ENCODE results near the gene L3MBTL3. TPM values are rescaled to one million over a fixed set of nuclear protein-coding genes. Genes with fewer than 3 reads are reported as not detected.

Gene L3MBTL3
- total RNA-seq, 1 experiment from 2014 or later, result 4.7 TPM

DNA sequence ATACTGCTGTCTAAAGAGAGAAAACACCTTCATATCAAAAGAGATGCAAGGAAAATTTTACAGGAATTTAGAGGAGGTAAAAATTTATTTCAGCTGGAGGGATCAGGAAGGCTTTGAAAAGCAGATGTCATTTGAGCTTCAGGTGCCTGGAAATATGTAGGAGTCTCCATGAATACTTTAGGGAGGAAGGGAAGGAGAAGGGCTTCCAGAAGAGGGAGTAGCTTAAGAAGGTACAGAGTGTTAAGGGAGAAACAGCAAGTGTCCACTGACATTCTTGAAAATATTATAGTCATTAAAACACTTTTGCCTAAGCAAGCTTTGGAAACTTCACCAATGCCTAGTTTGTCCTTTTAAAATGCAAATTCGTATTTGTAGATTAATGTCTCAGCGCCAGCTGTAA lies 27.2 kb downstream of the L3MBTL3 start:
- H4K8ac ChIP-seq (replicated peaks; ENCODE audit: insufficient read length, low read depth, low read length), result no peak overlapping the region
- no peak overlapping the region for H2AK5ac ChIP-seq (ENCODE audit: insufficient read length, low read length)
- H3K79me2 ChIP-seq (ENCODE audit: insufficient read depth, low read length), result no peaks in the 10 kb centered on the region
- H3T11ph ChIP-seq (ENCODE audit: low read length), result no peak overlapping the region
- no peaks in the 10 kb centered on the region for H4K20me1 ChIP-seq (ENCODE audit: control insufficient read depth, insufficient read depth, insufficient read length)
- no peak overlapping the region for H2BK15ac ChIP-seq (ENCODE audit: low read depth, low read length)
- no peak overlapping the region for H2BK12ac ChIP-seq (ENCODE audit: insufficient read length, low read depth, low read length)
- no peaks in the 10 kb centered on the region for H3K9me3 ChIP-seq (ENCODE audit: control insufficient read depth, low read depth, low read length)
- no peak overlapping the region for H3K9ac ChIP-seq (ENCODE audit: extremely low read depth, insufficient read length, low read length)
- no peaks in the 10 kb centered on the region for H3K23me2 ChIP-seq (ENCODE audit: insufficient read length, low read depth, low read length, poor library complexity, severe bottlenecking)
- no peak overlapping the region for H3K56ac ChIP-seq (ENCODE audit: insufficient read length, low read depth, low read length)
- H3K9me3 Mint-ChIP-seq, result no peaks in the 10 kb centered on the region
- H4K91ac ChIP-seq (ENCODE audit: insufficient read length, low read depth, low read length), result no peak overlapping the region
- H2AFZ ChIP-seq (ENCODE audit: low read length), result no peak overlapping the region
- no peak for TF ChIP-seq CTCF (conservative IDR thresholded peaks at IDR 0.05)
- H3K79me1 ChIP-seq (ENCODE audit: insufficient read depth, low read depth, low read length, poor library complexity, severe bottlenecking), result no peaks in the 10 kb centered on the region
- no peak overlapping the region for H2BK20ac ChIP-seq (ENCODE audit: low read depth, low read length, poor library complexity, severe bottlenecking)
- H3K4me1 ChIP-seq (ENCODE audit: insufficient read depth, low read length), result peaks cover 2% of the 10 kb centered on the region; the same call in 1 of the 2 replicates
- H3K14ac ChIP-seq (ENCODE audit: insufficient read depth, low read length), result no peak overlapping the region
- no peaks in the 10 kb centered on the region for H3K27me3 Mint-ChIP-seq (ENCODE audit: low read depth)
- no peak overlapping the region for H3K4me2 ChIP-seq (ENCODE audit: insufficient read depth, insufficient read length, low read length)
- no peak overlapping the region for H3K18ac ChIP-seq (ENCODE audit: insufficient read length, low read depth, low read length)
- DNase-seq, result no peak
- H3K4ac ChIP-seq (ENCODE audit: low read depth, low read length), result no peak overlapping the region
- no peaks in the 10 kb centered on the region for H3K27me3 ChIP-seq (ENCODE audit: insufficient read depth, low read length)
- H3K4me3 Mint-ChIP-seq, result no peak overlapping the region
- H3K23ac ChIP-seq (ENCODE audit: insufficient read length, low read depth, low read length), result no peak overlapping the region
- peaks cover 15 to 17% of the 10 kb centered on the region in 2 experiments for H3K4me1 Mint-ChIP-seq
- H3K27ac Mint-ChIP-seq, result no peak overlapping the region; a peak in 3 of 7 replicates
- WGBS (ENCODE audit: extremely low coverage, insufficient read length, low lambda C conversion rate), result no CpG with 5 or more reads among the region's 2 CpGs
- H4K5ac ChIP-seq (ENCODE audit: insufficient read length, low read depth, low read length), result no peak overlapping the region
- no peak overlapping the region for H2BK120ac ChIP-seq (ENCODE audit: low read depth, low read length, poor library complexity, severe bottlenecking)
- no peak overlapping the region for H3K27ac ChIP-seq (ENCODE audit: insufficient read length, low read depth, low read length)
- no peak overlapping the region for H2BK5ac ChIP-seq (ENCODE audit: insufficient read length, low read length)
- H3K36me3 Mint-ChIP-seq (ENCODE audit: insufficient read depth in 1 of 3, low read depth in 3 of 3), result peaks cover 0 to 2% (median 0%) of the 10 kb centered on the region in 3 experiments; a peak in 2 of 7 replicates
